ENCODE data around the gene CACNB4.
A peak's percentile ranks its signal among the peaks of the same experiment; 100 is the strongest.
"Not testable (repeated sequence)": the region's sequence is repeated elsewhere in the genome, so short reads cannot be mapped to it uniquely, and the experiment has no call there.

Gene CACNB4

GRCh38 chr2:152015552-152015951, 83.3 kb downstream of the CACNB4 start:
- DNase-seq: no peak

GRCh38 chr2:152012697-152013096, 86.1 kb downstream of the CACNB4 start:
- no peak for DNase-seq

- DNase-seq: no peak
Observed at GRCh38 chr2:152011724-152012123, 87.1 kb downstream of the CACNB4 start.

- no peak for DNase-seq
Observed at GRCh38 chr2:152005607-152006006, 93.2 kb downstream of the CACNB4 start.

- DNase-seq: not testable (repeated sequence)
Observed at GRCh38 chr2:152003283-152003682, 95.6 kb downstream of the CACNB4 start.

- DNase-seq: peak; percentile 1
Observed at GRCh38 chr2:151999053-151999452, 99.8 kb downstream of the CACNB4 start.

- no peak for DNase-seq
Observed at GRCh38 chr2:151996243-151997003, 102.4 kb downstream of the CACNB4 start.

GRCh38 chr2:151995161-151995557, 103.7 kb downstream of the CACNB4 start:
- DNase-seq: no peak

GRCh38 chr2:151994178-151994577, 104.7 kb downstream of the CACNB4 start:
- not testable (repeated sequence) for DNase-seq

GRCh38 chr2:151991010-151991409, 107.8 kb downstream of the CACNB4 start:
- no peak for DNase-seq

- no peak for DNase-seq
Observed at GRCh38 chr2:151989378-151989777, 109.5 kb downstream of the CACNB4 start.

GRCh38 chr2:151987484-151987883, 111.4 kb downstream of the CACNB4 start:
- DNase-seq: no peak

GRCh38 chr2:151984424-151985083, 114.3 kb downstream of the CACNB4 start:
- DNase-seq: no peak

GRCh38 chr2:151983221-151983620, 115.6 kb downstream of the CACNB4 start:
- DNase-seq: no peak

GRCh38 chr2:151981886-151982285, 117.0 kb downstream of the CACNB4 start:
- DNase-seq: no peak

- no peak for DNase-seq
Observed at GRCh38 chr2:151979694-151980093, 119.2 kb downstream of the CACNB4 start.

- no peak for DNase-seq
Observed at GRCh38 chr2:151978709-151979108, 120.1 kb downstream of the CACNB4 start.

- DNase-seq: no peak
Observed at GRCh38 chr2:151977631-151978030, 121.2 kb downstream of the CACNB4 start.

GRCh38 chr2:151976945-151977353, 121.9 kb downstream of the CACNB4 start:
- no peak for DNase-seq

- DNase-seq: no peak
Observed at GRCh38 chr2:151975460-151976414, 123.1 kb downstream of the CACNB4 start.

GRCh38 chr2:151974988-151975387, 123.9 kb downstream of the CACNB4 start:
- no peak for DNase-seq

GRCh38 chr2:151973901-151974199, 125.0 kb downstream of the CACNB4 start:
- peak; percentile 79 for DNase-seq
